Psoas muscle (tissue), 8 donors: ENCODE results near the gene SUMO2. TPM values are rescaled to one million over a fixed set of nuclear protein-coding genes. Genes with fewer than 3 reads are reported as not detected.
A peak's percentile ranks its signal among the peaks of the same experiment; 100 is the strongest.
"Not testable (repeated sequence)": the region's sequence is repeated elsewhere in the genome, so short reads cannot be mapped to it uniquely, and the experiment has no call there.

ENCODE experiments used
- ATAC-seq, 4 donors: fragments of 200-7000 bp; cut with Tn5 transposase; one replicate each; pipeline ENCODE4 v1.9.1; 2020; ENCODE audit warnings: moderate library complexity in 3 of 4, mild to moderate bottlenecking in 2 of 4
- DNase-seq, 2 donors: peaks; one replicate each; pipeline ENCODE4 v3.0.0-alpha.2; 2020
- H3K27ac ChIP-seq: fragments of 200-600 bp; one replicate; pipeline ENCODE4 v1.8.0; 2022
- H3K27me3 ChIP-seq, 3 donors: fragments of 200-600 bp in 1 of 3; one replicate each; pipeline versions ENCODE4 v1.6.1 to v1.8.0; 2013 to 2022; ENCODE audit warnings: low read length in 2 of 3, mild to moderate bottlenecking in 2 of 3, moderate library complexity in 1 of 3; ENCODE audit not compliant: insufficient read depth in 3 of 3
- H3K36me3 ChIP-seq, 2 donors: fragments of 200-600 bp in 1 of 2; one replicate each; pipeline versions ENCODE4 v1.6.1 to v1.8.0; 2013 to 2022; ENCODE audit warnings: low read depth in 1 of 2, mild to moderate bottlenecking in 1 of 2, moderate library complexity in 1 of 2; ENCODE audit not compliant: insufficient read depth in 1 of 2
- H3K4me1 ChIP-seq: fragments of 200-600 bp; one replicate; pipeline ENCODE4 v1.8.0; 2022
- H3K4me3 ChIP-seq: fragments of 200-600 bp; one replicate; pipeline ENCODE4 v1.8.0; 2022; ENCODE audit warnings: mild to moderate bottlenecking
- H3K9me3 ChIP-seq: fragments of 200-600 bp; one replicate; pipeline ENCODE4 v1.8.0; 2022
- CTCF ChIP-seq: fragments of 200-600 bp; IDR thresholded peaks from one replicate; pipeline ENCODE4 v1.8.0; 2022; ENCODE audit warnings: antibody characterized with exemption
- WGBS, 3 donors: extraction: QIAGEN DNeasy Blood & Tissue Kit; methylation state at CpG; one replicate each; pipeline versions ENCODE4 v1.1.6 to v1.1.7; 2013; 5-methylcytosine and 5-hydroxymethylcytosine counted together
- intact Hi-C, 2 donors: fragments of 100-400 bp; cut with DNase I; formaldehyde crosslinking; loops; one replicate each; pipeline versions ENCODE4 v1.11.0 to v1.14.2; 2022
- polyA plus RNA-seq, 3 donors: library from polyadenylated mRNA; stranded (reverse); fragments of 200-250 nt; gene quantifications; one replicate each; pipeline ENCODE4 v1.2.3, GENCODE V29; 2013
- total RNA-seq, 4 donors: library from RNA; stranded (reverse); fragmentation: NEBNext Ultra II Directional in 2 of 4; extraction: Animal tissue kit (Norgen Biotek cat#: 25700) in 2 of 4; gene quantifications; one replicate each; pipeline versions ENCODE4 v1.2.1 to v1.2.4, GENCODE V29; 2021 to 2023
- donor health status: healthy with polysubstance abuse.
- donor health status: DM: no; HTN: no; CAD: no; lungs with moderate emphysema.
- donor health status: Bipolar disorder and iron deficiency.
- donor health status: healthy.
- donor health status: DM: yes; HTN: yes; CAD: no.
- donor health status: DM: no; HTN: no; CAD: no.
- donor health status: DM: no; HTN: no; CAD: no.
- donor health status: DM: yes; HTN: yes; CAD: no.

SUMO2 gene
- total and polyA plus RNA-seq, 7 donors, result 50.1 to 203 (median 161) TPM

- intact Hi-C loops, result loop anchor here in 1 of 2 donors (5.0 kb wide), 1 partner anchor 63 kb away; the partner anchor contains the start of gene MIF4GD
- H3K4me3 ChIP-seq, result no peak overlapping the region
- 73 to 78% (median 77%) methylated on average over 3 of the region's 3 CpGs for WGBS, 3 donors
- no peaks in the 10 kb centered on the region for H3K27me3 ChIP-seq
- DNase-seq, result no peak
- TF ChIP-seq CTCF, result no peak
- H3K9me3 ChIP-seq, result no peaks in the 10 kb centered on the region
- peaks cover 14% of the 10 kb centered on the region for H3K4me1 ChIP-seq
- ATAC-seq, result no peak
- peaks cover 4 to 58% of the 10 kb centered on the region in 2 donors for H3K36me3 ChIP-seq
- no peak overlapping the region for H3K27ac ChIP-seq
These were observed 26.3 kb upstream of the SUMO2 start for GRCh38 chr17:75209061-75209460.

- intact Hi-C loops, result loop anchor here in 1 of 2 donors (5.0 kb wide), 1 partner anchor 64 kb away; the partner anchor contains the start of gene MIF4GD
- H3K27ac ChIP-seq, result no peak overlapping the region
- no peak overlapping the region for H3K4me3 ChIP-seq
- H3K36me3 ChIP-seq, result peaks cover 4 to 49% of the 10 kb centered on the region in 2 donors
- H3K4me1 ChIP-seq, result peaks cover 14% of the 10 kb centered on the region
- no peak for TF ChIP-seq CTCF
- WGBS, 3 donors, result 84 to 92% (median 89%) methylated on average over 9 of the region's 9 CpGs
- H3K9me3 ChIP-seq, result no peaks in the 10 kb centered on the region
- H3K27me3 ChIP-seq, result no peaks in the 10 kb centered on the region
- DNase-seq (no peak), ATAC-seq (no peak)
These were observed 25.4 kb upstream of the SUMO2 start for GRCh38 chr17:75208161-75208560.

- no peaks in the 10 kb centered on the region for H3K9me3 ChIP-seq
- peaks cover 14% of the 10 kb centered on the region for H3K4me1 ChIP-seq
- intact Hi-C loops, result loop anchor here in 1 of 2 donors (5.0 kb wide), 1 partner anchor 65 kb away; the partner anchor contains the start of gene MIF4GD
- H3K36me3 ChIP-seq, result peaks cover 4 to 45% of the 10 kb centered on the region in 2 donors
- no peaks in the 10 kb centered on the region for H3K27me3 ChIP-seq
- 72 to 76% (median 75%) methylated on average over 12 of the region's 12 CpGs for WGBS, 3 donors
- H3K27ac ChIP-seq, result no peak overlapping the region
- no peak overlapping the region for H3K4me3 ChIP-seq
- no peak for TF ChIP-seq CTCF
- ATAC-seq (no peak), DNase-seq (no peak)
These were observed 25.0 kb upstream of the SUMO2 start for GRCh38 chr17:75207760-75208159.

- not testable (repeated sequence) for DNase-seq, ATAC-seq, H3K27ac ChIP-seq, H3K9me3 ChIP-seq, H3K27me3 ChIP-seq
- H3K36me3 ChIP-seq, result peaks cover 4 to 38% of the 10 kb centered on the region in 2 donors
- peaks cover 14% of the 10 kb centered on the region for H3K4me1 ChIP-seq
- H3K4me3 ChIP-seq, result peak overlapping the region; percentile 98
- intact Hi-C loops, result loop anchor here in 1 of 2 donors (5.0 kb wide), 1 partner anchor 65 kb away; the partner anchor contains the start of gene MIF4GD
- WGBS, 3 donors, result 77 to 83% (median 80%) methylated on average over 8 of the region's 8 CpGs
These were observed 24.3 kb upstream of the SUMO2 start for GRCh38 chr17:75207050-75207407.

GRCh38 chr17:75205793-75206163 lies 23.0 kb upstream of the SUMO2 start:
- no peaks in the 10 kb centered on the region for H3K27me3 ChIP-seq
- no peaks in the 10 kb centered on the region for H3K9me3 ChIP-seq
- ATAC-seq (peak in 1 of 4 donors; percentile 9), DNase-seq (no peak)
- WGBS, 3 donors, result 0% methylated on average over 22 of the region's 22 CpGs
- peaks cover 0 to 25% of the 10 kb centered on the region in 2 donors for H3K36me3 ChIP-seq
- peak overlapping the region; percentile 96 for H3K27ac ChIP-seq
- H3K4me3 ChIP-seq, result peak overlapping the region; percentile 98
- no peak for TF ChIP-seq CTCF
- intact Hi-C loops, result loop anchor here in 1 of 2 donors (5.0 kb wide), 1 partner anchor 67 kb away; the partner anchor contains the start of gene MIF4GD
- peaks cover 14% of the 10 kb centered on the region for H3K4me1 ChIP-seq
